DND-41 (cell line): ENCODE results near the gene TRIM65.

Source experiments
- CTCF ChIP-seq: IDR thresholded peaks from 2 replicates; pipeline ENCODE4 v1.5.1; 2012; ENCODE audit warnings: borderline replicate concordance, low read length, moderate library complexity, mild to moderate bottlenecking; ENCODE audit not compliant: poor library complexity, severe bottlenecking; ENCODE audit errors: extremely low read depth
- EZH2 ChIP-seq: IDR thresholded peaks from 3 replicates; pipeline ENCODE4 v1.6.1; 2012; ENCODE audit warnings: borderline replicate concordance, low read depth, mild to moderate bottlenecking, moderate library complexity, low read length, inconsistent platforms; ENCODE audit not compliant: severe bottlenecking

DNA sequence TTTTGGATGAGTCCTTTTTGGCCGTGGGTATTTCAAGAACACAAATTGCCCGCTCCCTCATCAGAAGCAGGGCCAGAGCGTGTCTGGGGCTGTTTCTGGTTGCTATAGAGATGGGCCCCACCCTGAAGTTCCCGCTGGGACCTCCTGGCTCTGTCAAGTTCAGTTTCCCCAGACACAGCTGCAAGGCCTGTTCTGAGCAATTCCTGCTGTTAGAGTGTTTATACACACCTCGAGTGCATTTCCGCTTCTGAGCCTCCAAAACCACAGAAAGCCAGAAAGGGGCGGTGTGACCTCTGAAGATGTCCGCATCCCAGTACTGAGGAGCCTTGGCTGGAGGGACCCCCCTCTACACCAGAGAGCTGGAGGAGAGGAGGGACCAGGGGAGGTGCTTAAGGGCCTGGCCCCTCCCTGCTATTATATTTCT is 32.3 kb downstream of the TRIM65 start:
- TF ChIP-seq CTCF, result peak; percentile 31
- TF ChIP-seq EZH2, result no peak
